GM20431 (cell line): Measurements from ENCODE around the gene FGD3.

ENCODE experiments used
- in situ Hi-C: fragments of 300-500 bp; cut with MseI, MboI; formaldehyde crosslinking; loops from one replicate; pipeline ENCODE4 v1.15.0; 2020; ENCODE audit warnings: low sequenced_read_pairs; ENCODE audit not compliant: unreplicated experiment

Gene FGD3

DNA sequence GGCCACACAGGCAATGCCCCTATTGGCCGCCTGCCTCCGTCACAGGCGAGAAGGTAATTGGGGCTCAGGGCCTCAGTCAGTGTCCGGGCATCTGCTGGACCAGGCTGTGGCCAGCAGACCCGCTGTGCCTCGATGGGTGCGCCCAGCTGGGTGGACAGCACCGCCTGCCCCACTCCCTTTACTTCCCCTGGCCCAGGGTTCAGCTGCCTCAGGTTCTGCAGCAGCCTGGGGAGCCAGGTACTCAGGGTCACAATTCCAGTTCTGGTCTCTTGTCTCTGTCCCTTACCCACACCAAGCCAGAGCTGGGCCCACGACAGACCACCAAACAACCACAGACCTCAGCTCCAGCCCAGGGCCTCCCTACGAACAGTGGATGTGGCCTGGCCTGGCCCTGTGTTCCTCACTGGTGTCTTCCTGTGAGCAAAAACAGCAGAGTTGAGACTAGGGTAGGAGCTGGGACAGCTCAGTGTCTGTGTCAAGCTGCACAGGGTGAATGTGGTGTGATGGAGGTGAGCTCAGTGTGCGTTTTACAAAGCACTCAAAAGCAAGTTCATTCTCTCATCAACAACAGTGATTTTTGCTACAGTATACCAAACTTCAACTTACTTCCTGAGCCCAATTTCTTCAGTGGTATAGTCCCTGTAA, 77.8 kb downstream of the FGD3 start:
- in situ Hi-C loops, result no loop called here

DNA sequence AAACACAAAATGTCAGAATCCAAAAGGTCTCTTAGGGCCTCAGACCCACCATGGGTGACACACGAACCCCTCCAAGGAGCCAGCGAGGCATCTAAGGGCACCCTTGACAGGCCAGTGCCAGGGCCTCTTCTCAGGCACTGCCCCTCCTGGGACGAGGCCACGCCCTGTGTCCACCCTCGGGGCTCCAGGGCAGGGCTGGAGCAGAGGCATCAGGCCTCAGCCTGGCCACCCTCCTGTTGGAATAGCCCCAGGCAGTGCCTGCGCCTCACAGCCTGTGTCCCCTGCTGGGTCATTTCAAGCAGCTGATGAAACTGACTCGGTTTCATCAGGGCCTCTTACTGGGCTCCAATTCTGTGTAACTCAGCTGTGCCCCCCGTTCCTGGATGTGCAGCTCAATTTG, 78.4 kb downstream of the FGD3 start:
- in situ Hi-C loops, result no loop called here

DNA sequence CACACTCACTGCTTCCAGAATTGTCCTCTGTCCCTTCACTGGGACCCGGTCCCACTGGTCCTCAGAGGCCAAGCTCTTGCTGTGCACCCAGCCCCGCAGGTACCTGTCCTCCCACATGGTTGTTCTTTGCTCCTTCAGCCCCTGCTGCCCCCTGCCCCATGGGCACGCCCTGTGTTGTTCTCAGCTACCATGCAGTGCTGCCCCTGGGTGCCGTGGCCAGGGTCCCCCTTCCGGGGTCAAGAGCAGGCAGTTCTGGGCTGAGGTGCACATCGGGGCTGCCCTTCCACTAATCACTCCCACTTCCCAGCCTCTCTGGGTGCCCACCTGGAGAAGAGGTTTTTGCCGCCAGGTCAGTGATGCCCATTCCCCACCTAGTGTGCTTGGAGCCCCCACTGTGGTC, 79.3 kb downstream of the FGD3 start:
- in situ Hi-C loops, result no loop called here

DNA sequence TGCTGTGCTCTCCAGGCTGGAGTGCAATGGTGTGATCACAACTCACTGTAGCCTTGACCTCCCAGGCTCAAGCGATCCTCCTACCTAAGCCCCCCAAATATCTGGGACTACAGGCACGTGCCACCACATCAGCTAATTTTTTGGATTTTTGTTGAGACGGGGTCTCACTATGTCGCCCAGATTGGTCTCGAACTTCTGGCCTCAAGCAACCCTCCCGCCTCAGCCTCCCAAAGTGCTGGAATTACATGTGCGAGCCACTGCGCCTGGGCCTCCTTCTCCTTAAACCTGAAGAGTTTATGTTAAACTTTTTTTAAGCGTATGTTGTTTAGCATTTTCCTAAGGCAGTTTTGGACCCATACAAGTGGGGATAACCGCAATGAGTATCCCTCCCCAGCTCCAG, 80.4 kb downstream of the FGD3 start:
- in situ Hi-C loops, result no loop called here

DNA sequence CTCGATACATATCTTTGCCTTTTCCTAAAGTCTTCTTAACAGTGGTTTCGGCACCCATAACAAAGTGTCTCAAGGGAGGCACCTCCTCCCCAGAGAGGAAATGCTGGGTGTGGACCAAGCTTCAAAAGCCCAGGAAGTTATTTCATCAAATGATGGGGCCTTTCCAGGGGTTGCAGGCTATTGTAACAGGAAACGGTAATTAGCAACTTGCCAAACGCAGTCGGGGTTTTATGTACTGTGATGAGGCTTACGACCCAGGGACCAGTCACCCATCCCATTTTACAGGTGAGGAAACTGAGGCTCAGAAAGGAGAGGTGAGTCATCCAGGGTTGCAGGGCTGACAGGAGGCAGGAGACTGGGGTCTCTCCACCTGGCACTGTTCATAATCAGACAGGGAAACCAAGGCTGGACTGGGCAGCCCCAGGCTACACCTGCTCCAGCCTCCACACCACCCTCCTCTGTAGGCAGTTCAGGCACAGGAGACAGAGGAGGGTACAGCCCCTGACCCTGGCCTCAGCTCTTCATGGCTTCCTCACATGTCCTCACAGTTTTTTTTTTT, 81.2 kb downstream of the FGD3 start:
- in situ Hi-C loops, result no loop called here

DNA sequence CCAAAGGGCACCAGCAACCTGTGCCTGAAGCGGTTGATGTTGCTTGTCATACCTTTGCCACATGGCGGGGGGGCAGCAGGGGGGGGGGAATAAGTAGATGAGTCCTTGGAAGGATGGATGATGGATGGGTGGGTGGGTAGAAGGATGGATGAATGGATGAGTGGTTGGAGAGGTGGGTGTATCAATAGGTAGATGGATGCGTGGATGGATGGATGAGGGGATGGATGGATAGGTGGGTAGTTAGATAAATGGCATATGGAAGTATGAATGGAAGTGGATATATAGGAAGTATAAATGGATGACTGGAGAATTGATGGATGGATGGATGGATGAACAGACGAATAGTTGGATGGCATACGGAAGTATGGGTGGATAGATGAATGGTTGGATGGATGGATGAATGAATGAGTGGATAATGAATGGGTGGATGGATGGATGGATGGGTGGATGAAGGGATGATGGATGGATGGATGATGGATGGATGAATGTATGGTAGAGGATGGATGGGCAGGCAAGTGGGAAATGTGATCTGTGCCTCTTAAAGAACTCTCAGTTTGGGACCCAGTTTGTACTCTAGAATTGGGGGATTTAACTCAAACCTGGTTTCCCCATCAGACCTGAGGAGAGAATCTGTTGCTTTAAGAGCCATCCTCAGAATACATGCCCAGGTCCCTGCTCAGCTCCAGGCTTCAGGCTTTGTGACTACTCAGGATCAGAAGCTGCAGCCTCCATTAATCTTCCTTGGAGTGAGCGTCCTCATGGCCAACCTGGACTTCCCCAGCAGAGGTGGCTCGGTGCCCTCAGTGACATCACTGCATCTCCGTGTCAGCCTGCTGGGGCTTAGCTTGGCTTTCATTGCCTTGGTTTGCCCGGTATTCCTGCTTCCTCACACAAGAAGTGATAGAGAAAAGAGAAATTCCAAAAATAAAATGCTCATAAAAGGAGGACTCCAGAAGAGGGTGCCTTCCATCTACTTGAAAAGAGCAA, 83.6 kb downstream of the FGD3 start:
- in situ Hi-C loops, result no loop called here

DNA sequence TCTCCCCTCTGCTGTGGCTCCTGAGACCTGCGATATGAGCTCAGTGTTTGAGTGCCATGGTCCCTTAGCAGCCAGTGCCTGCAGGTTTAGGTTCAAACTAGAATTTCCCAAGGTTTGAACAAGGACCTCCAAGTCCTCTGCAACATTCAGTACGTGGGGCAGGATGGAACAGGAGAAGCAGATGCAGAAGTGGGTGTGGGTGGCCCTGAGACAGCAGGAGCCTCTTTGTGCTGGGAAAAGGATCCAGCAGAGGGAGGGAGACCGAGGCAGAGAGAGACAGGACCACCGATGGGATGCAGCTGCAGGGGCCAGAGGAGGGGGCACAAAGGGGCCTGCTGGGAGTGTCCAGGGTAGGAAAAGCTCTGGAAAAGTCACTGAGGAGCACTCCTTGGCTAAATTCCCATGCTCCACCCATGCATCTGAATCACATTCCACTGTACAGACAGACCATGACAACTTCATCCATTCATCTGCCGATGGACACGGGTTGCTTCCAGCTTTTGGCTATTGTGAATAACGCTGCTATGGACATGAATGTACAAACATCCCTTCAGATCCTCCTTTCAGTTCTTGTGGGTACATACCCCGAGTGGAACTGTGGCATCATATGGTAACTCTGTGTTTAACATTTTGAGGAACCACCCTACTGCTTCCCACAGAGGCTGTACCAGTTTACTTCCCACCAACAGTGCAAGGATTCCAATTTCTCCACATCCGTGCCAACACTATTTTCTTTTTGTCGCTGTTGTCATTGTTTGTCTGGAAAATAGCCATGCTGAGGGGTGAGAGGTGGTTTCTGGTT, 84.5 kb downstream of the FGD3 start:
- in situ Hi-C loops, result no loop called here

DNA sequence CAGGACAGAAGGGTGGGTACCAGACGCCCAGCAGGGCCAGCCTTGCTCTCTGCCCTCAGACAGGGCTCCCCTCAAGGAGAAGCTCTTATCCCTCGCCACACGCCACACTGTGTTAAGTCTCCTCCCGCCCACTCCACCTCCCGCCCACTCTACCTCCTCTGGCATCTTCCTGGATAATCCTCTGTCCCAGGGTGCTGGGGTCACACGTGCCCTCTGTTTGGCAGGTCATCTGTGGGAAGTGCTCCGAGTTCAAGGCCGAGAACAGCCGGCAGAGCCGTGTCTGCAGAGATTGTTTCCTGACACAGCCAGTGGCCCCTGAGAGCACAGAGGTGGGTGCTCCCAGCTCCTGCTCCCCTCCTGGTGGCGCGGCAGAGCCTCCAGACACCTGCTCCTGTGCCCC, 85.2 kb downstream of the FGD3 start:
- in situ Hi-C loops, result no loop called here

DNA sequence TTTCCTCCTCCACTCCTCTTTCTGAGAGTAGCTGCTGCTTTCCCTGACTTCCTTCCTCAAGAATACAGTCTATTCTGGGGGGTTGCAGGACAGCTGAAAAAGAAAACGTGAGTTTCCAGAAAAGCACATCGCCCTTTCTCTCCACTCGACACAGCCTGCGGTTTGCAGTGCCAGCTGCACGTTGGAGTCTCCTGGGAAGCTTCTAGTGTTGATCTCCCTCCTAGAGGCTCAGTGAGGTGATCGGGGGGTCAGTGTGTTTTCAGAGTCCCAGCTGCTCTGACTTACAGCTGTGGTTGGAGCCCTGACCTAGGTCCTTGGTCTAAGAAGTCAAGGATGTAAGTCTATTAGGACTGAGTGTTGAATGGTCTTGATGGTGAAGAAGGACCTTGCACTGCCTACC, 86.2 kb downstream of the FGD3 start:
- in situ Hi-C loops, result no loop called here

DNA sequence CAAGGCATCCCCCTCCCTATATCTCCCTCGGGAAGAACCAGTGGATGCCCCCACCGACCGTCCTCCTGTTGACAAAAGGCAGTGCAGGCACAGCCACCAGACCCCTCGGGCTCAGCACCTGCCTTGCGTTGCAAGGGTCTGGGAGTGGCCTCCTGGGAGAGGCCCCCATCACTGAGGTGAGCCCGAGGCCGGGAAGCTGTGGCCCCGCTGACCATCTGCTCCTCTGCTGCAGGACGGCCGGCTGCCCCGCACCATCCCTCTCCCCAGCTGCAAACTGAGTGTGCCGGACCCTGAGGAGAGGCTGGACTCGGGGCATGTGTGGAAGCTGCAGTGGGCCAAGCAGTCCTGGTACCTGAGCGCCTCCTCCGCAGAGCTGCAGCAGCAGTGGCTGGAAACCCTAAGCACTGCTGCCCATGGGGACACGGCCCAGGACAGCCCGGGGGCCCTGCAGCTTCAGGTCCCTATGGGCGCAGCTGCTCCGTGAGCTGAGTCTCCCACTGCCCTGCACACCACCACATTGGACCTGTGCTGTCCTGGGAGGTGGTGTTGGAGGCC, 87.9 kb downstream of the FGD3 start:
- in situ Hi-C loops, result no loop called here

DNA sequence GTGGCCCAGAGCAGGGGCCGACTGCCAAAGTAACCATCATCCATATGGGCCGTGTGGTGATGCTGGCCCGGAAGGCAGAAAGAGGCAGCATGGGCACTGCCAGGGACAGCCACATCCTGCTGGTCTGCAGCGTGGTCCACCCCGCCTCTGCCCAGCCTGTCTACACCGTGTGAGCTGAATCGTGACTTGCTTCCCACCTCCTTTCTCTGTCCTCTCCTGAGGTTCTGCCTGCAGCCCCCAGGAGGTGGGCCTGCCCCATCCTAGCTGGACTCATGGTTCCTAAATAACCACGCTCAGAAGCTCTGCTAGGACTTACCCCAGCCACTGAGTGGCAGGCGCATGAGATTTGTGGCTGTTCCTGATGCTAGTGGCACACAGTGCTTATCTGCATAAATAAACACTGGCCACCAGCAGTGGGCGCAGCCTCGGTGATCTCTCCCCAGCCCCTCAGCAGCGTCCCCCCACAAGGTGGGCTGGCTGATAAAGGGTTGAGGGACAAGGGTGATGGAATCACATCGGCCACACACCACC, 88.6 kb downstream of the FGD3 start:
- in situ Hi-C loops, result no loop called here

DNA sequence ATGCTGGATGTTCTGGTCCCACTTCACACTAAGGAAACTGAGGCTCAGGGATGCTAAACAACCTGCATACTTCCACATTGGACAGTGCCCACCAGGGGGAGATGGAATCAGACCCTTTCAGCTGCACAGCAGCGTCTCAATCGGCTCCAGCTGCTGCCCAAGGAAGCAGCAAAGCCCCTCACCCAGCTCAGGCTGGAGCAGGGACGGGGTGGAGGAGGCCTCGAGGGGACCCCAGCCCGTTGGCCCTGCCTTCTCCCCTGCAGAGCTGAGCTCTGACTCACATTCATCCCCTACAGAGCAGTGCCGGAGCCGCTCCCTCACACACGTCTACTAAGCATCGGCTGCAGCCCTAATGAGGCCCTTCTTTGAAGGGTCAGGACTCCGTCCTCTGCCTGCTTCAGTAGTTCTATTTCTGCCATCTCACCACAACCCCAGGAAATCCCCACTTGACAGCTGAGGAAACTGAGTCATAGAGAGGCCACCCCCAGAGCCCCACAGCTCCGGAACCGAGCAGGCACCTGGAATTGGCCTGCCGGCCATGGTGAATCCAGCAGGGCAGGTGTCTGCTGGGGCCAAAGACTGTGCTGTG, 89.7 kb downstream of the FGD3 start:
- in situ Hi-C loops, result no loop called here

DNA sequence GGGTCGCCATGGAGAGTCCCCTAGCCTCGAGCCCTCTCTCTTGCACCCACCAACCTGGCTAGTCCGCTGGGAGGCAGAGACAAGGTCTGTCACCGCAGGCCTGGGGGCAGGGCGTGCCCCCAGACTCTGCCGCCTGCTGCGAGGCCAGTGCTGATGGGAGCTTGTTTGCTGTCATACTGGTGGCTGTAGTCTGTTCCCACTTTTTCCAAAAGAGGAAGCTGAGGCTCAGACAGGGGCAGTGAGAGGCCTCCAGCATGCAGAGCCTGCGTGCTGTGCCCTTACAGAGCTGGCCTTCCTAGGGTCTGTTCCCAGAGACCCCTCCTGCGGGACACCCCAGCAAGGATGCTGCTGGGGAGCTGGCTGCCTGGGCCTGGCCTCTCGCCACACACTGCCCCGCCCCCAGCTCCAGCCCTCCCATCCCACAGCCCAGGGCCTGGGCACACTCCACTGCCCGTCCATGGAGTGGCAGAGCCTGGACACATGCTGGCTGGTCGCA, 90.2 kb downstream of the FGD3 start:
- in situ Hi-C loops, result no loop called here

DNA sequence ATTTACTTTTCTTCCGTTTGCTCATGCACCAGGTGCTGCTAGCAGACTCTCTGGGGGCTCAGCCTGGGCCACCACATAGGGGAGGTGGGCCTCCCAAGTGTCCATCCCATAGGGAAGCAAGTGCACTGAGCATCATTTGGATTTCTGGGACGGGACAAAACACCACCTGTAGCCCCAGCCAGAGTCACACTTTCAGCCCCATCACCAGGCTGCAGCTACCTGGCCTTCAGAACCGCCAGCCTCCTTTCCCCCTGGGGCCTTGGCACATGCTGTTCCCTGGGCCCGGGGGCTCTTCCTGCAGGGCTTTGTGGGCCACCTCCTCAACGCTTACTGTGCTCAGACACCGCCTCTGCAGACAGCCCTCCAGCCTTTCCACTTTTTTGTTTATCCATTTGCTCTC, 91.6 kb downstream of the FGD3 start:
- in situ Hi-C loops, result no loop called here

DNA sequence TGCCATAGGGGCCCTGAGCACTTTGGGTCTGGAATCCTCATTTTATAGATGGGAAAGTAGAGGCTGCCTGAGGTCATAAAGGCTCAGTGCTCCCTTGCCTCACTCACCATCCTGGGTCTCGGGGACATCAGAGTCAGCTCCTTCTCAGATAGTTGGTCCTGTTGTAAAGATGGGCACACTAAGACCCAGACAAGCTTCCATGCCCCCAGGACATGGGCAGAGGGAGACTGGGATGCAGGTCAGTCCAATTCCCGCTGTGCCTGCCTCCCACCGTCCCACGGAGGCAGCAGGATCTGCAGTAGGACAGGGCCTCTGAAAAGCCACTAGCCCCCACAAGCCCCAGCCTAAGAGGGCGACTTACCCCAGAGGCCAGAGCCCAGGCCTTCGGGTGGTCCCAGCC, 92.1 kb downstream of the FGD3 start:
- in situ Hi-C loops, result no loop called here

DNA sequence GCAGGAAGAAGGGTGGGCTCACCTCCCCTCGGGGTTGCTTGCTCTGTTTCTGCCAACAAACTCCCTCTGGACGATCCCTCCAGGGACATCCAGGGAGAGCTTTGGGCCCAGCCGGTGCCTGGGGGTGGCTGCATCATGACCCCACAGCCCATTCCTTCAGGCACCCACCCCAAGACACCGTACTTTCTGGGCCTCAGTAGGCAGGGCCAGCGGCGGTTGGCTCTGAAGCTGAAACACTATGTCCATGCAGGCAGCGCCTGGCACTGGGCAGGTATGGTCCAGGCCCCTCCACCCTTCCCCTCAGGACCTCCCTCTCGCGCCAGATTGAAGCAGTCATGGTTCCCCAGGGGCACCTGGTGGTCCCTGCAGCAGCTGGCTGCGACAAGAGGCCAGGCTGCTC, 92.7 kb downstream of the FGD3 start:
- in situ Hi-C loops, result no loop called here

DNA sequence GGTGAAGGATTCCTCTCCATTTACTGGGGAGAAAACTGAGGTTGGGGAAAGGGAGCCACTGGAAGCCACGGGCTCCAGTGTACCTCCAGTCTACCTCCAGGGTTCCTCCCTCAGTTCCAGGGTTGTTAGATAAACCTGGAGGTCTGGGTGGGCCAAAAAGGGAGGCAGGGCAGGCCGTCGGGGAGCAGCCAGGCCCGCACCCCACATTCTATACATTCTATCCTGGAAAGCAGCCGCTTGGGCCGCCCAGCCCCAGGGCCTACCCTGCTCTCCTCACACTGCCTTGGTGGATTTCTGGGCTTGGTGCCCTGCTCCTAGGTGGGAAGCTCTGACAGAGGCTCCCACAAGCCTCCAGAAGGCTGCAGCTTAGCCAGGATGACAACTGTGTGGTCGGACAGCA, 93.1 kb downstream of the FGD3 start:
- in situ Hi-C loops, result no loop called here

DNA sequence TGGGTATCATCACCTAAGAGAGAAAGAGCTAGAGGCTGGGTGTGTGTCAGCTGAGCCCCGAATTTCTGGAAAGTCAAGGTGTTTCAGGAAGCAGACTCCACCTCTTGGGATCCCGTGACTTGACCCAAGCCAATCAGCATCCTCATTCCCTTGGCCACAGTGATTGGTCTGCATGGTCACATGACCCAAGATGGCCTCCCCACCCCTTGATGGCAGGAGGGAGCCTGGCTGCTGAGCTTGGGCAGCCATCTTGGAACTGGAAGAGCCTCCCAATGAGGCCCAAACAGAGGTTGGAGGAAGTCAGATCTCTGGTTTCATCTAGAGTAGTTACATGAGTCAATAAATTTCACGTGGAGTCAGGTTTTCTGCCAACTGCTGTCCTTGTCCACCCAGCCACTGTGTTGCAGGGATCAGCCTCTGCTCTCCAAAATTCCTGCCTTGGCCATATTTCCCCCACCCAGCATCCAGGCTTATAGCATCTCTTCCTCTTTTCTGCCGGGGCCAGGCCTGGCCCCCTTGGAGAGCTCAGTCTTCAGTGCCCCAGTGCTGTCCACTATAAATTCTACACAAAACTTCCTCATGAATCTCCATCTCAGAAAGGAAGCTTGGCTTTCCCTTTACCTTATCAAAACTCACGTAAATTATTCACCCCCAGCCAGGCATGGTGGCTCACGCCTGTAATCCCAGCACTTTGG, 93.9 kb downstream of the FGD3 start:
- in situ Hi-C loops, result no loop called here

DNA sequence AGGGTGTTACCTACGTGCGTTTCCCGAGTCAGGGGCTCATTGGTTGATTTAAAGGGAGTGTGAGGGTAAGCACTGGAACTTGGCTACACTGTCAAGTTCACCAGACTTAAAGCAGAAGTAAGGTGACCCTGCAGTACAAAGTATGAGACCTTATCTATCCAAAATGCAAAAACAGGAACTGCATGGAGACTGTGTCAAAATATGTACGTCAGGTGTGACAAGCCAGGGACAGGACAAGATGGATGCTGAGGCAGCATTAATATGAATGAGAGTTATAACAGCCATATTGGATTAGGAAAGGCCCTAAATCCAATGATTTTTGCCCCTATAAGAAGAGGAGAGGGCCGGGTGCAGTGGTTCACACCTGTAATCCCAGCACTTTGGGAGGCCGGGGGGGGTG, 95.8 kb downstream of the FGD3 start:
- in situ Hi-C loops, result no loop called here
